MCF 10A (cell line): ENCODE data around the gene SNX30. TPM values are rescaled to one million over a fixed set of nuclear protein-coding genes. Genes with fewer than 3 reads are reported as not detected.

Experiments used
- BruUV-seq: library from RNA; stranded (reverse); fragments of 400-500 nt; replicated peaks from 2 replicates; lab custom pipeline; 2021; lab: Mats Ljungman, UMichigan
- CTCF ChIA-PET: fragments of 300-600 bp; sonication (Branson Sonifier 250); formaldehyde crosslinking; extraction: SDS; loops from one replicate; lab custom pipeline; 2021; ENCODE audit warnings: antibody characterized with exemption, inconsistent platforms; lab: Yijun Ruan, JAX
- POLR2A ChIA-PET: fragments of 300-600, 350-650 bp; sonication (Branson Sonifier 250); formaldehyde crosslinking; extraction: SDS; loops from one replicate; lab custom pipeline; 2020; ENCODE audit warnings: antibody characterized with exemption, inconsistent platforms; lab: Yijun Ruan, JAX
- DNase-seq: peaks from one replicate; pipeline ENCODE4 v3.0.0-alpha.2; 2018; ENCODE audit not compliant: unreplicated experiment
- H3K27ac Mint-ChIP-seq: one replicate; pipeline ENCODE4 v1.8.0; 2022; ENCODE audit warnings: mild to moderate bottlenecking, low read depth, mixed read lengths; ENCODE audit not compliant: unreplicated experiment
- H3K27me3 Mint-ChIP-seq: one replicate; pipeline ENCODE4 v1.8.0; 2022; ENCODE audit warnings: mixed read lengths; ENCODE audit not compliant: insufficient read depth, unreplicated experiment
- H3K36me3 Mint-ChIP-seq: one replicate; pipeline ENCODE4 v1.8.0; 2022; ENCODE audit warnings: mild to moderate bottlenecking, moderate library complexity, mixed read lengths; ENCODE audit not compliant: insufficient read depth, unreplicated experiment
- H3K4me1 Mint-ChIP-seq: one replicate; pipeline ENCODE4 v1.8.0; 2022; ENCODE audit warnings: mixed read lengths; ENCODE audit not compliant: insufficient read depth, unreplicated experiment
- H3K4me3 Mint-ChIP-seq: one replicate; pipeline ENCODE4 v1.8.0; 2022; ENCODE audit warnings: mild to moderate bottlenecking, moderate library complexity, mixed read lengths; ENCODE audit not compliant: unreplicated experiment
- H3K9me3 Mint-ChIP-seq: one replicate; pipeline ENCODE4 v1.8.0; 2022; ENCODE audit warnings: mixed read lengths; ENCODE audit not compliant: unreplicated experiment
- intact Hi-C: fragments of 100-400 bp; cut with micrococcal nuclease; formaldehyde crosslinking; loops from 2 replicates; pipeline ENCODE4 v1.14.1; 2022
- total RNA-seq: library from RNA; stranded (reverse); gene quantifications from 2 replicates; pipeline ENCODE4 v1.2.3, GENCODE V29; 2022
- TF ChIP-seq, protein P1 (sequence below): fragments of 200-600 bp; IDR thresholded peaks from one replicate; pipeline ENCODE4 v1.8.0; 2022; ENCODE audit warnings: antibody characterized with exemption, mild to moderate bottlenecking; ENCODE audit not compliant: unreplicated experiment

The SNX30 gene
- total RNA-seq, 1 experiment from 2014 or later, result 9.6 TPM

DNA sequence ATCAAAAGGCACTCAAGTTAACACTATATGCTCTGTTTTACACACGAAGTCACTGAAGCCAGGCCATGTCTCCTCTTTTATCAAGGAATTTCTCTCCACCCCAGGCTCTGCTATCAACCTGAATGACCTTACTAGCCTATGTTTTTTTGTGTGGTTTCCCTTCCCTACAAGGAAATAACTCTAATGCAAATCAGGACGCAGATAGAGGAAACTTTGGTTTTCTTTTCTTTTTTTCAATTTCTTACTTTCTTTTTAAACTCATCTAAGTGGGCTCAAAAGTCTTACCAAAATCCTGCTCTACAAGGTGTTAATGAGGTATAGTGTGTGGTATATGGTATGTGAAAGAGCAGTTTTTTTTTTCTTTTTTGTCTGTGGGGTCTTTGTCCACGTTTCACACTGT is 145.6 kb downstream of the SNX30 start:
- no peaks in the 10 kb centered on the region for H3K4me1 Mint-ChIP-seq
- no peak overlapping the region for H3K27ac Mint-ChIP-seq
- H3K4me3 Mint-ChIP-seq, result no peak overlapping the region
- H3K9me3 Mint-ChIP-seq, result no peaks in the 10 kb centered on the region
- BruUV-seq, result no TSS peak
- ChIA-PET POLR2A (no interaction called here), CTCF (no interaction called here)
- no peaks in the 10 kb centered on the region for H3K36me3 Mint-ChIP-seq
- DNase-seq, result no peak
- intact Hi-C loops, result no loop called here
- no peaks in the 10 kb centered on the region for H3K27me3 Mint-ChIP-seq
- TF ChIP-seq, protein P1, sequence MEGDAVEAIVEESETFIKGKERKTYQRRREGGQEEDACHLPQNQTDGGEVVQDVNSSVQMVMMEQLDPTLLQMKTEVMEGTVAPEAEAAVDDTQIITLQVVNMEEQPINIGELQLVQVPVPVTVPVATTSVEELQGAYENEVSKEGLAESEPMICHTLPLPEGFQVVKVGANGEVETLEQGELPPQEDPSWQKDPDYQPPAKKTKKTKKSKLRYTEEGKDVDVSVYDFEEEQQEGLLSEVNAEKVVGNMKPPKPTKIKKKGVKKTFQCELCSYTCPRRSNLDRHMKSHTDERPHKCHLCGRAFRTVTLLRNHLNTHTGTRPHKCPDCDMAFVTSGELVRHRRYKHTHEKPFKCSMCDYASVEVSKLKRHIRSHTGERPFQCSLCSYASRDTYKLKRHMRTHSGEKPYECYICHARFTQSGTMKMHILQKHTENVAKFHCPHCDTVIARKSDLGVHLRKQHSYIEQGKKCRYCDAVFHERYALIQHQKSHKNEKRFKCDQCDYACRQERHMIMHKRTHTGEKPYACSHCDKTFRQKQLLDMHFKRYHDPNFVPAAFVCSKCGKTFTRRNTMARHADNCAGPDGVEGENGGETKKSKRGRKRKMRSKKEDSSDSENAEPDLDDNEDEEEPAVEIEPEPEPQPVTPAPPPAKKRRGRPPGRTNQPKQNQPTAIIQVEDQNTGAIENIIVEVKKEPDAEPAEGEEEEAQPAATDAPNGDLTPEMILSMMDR, result no peak

DNA sequence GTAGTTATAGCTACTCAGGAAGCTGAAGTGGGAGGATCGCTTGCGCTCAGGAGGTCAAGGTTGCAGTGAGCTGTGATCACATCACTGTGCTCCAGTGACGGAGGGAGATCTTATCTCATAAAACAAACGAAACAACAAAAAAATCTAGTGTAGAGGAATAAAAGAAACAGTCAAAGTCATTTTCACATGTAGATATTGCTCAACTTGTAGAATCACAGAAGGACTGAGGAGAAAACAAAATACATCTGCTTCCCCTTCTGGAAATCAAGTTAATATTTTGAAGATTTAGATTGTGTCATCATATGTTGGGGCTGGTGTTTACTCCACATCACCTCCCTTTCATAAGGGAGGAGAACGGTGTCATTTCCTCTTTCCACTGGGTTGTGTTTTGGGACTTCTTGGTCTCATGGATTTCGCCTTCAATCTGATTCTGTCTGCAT is 148.3 kb downstream of the SNX30 start:
- BruUV-seq, result no TSS peak
- no peak for DNase-seq
- no peaks in the 10 kb centered on the region for H3K36me3 Mint-ChIP-seq
- peaks cover 5% of the 10 kb centered on the region for H3K4me1 Mint-ChIP-seq
- intact Hi-C loops, result no loop called here
- ChIA-PET POLR2A (no interaction called here), CTCF (no interaction called here)
- TF ChIP-seq, protein P1, result no peak
- H3K27me3 Mint-ChIP-seq, result no peaks in the 10 kb centered on the region
- H3K9me3 Mint-ChIP-seq, result no peaks in the 10 kb centered on the region
- no peak overlapping the region for H3K4me3 Mint-ChIP-seq
- H3K27ac Mint-ChIP-seq, result no peak overlapping the region

DNA sequence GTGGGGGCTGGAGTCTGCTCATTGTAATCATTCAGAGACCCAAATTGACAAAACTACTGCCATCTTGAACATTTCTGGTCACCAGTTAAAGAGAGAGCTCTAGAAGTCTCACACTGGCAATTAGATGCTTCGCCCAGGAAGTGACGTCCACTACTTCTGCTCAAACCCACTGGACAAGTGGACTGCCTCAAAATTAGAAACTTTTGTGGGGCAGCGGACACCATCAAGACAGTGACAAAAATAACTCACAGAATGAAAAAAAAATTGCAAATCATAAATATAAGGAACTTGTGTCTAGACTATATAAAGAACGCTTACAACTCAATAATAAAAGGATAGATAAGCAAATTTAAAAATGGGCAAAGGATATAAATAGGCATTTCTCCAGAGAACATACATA is 149.9 kb downstream of the SNX30 start:
- Mint-ChIP-seq H3K36me3 (no peaks in the 10 kb centered on the region), H3K9me3 (no peaks in the 10 kb centered on the region), H3K4me3 (no peak overlapping the region), H3K4me1 (peaks cover 5% of the 10 kb centered on the region), H3K27ac (no peak overlapping the region), H3K27me3 (no peaks in the 10 kb centered on the region)
- no peak for DNase-seq
- no TSS peak for BruUV-seq
- intact Hi-C loops, result loop anchor here (5.0 to 10.0 kb wide), 2 partner anchors 183 to 516 kb away; partner anchors contain the start of genes HSDL2 and INIP
- ChIA-PET POLR2A (no interaction called here), CTCF (interaction anchor here (0.7 kb wide), 2 partner anchors 9 to 463 kb away, joined by 3 read pairs; no protein-coding TSS in a partner anchor)
- TF ChIP-seq, protein P1, result no peak

DNA sequence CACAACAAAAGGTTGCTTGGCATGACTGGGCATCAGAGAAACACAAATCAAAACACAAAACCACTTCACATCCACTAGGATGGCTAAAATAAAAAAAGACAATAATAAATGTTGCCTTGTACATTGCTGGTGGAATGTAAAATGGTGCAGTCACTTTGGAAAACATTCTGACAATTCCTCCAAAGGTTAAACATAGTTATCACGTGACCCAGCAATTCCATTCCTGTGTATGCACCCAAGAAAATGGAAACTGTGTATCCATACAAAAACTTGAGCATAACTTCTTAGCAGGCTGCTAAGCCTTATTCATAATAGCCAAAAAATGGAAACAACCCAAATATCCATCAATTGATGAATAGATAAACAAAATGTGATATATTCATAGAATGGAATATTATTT is 150.3 kb downstream of the SNX30 start:
- POLR2A ChIA-PET, result no interaction called here
- intact Hi-C loops, result loop anchor here (5.0 to 10.0 kb wide), 2 partner anchors 184 to 516 kb away; partner anchors contain the start of genes HSDL2 and INIP
- no peak overlapping the region for H3K27ac Mint-ChIP-seq
- no peaks in the 10 kb centered on the region for H3K9me3 Mint-ChIP-seq
- CTCF ChIA-PET, result interaction anchor here (0.7 kb wide), 1 partner anchor 9 kb away, joined by 3 read pairs; no protein-coding TSS in a partner anchor
- DNase-seq, result no peak
- H3K27me3 Mint-ChIP-seq, result no peaks in the 10 kb centered on the region
- TF ChIP-seq, protein P1, result no peak
- no TSS peak for BruUV-seq
- no peak overlapping the region for H3K4me3 Mint-ChIP-seq
- H3K36me3 Mint-ChIP-seq, result no peaks in the 10 kb centered on the region
- H3K4me1 Mint-ChIP-seq, result peaks cover 5% of the 10 kb centered on the region
